Lung (tissue), 12 donors: ENCODE measurements around the gene DOCK3. TPM values are rescaled to one million over a fixed set of nuclear protein-coding genes. Genes with fewer than 3 reads are reported as not detected.
"Not testable (repeated sequence)": the region's sequence is repeated elsewhere in the genome, so short reads cannot be mapped to it uniquely, and the experiment has no call there.

ENCODE experiments used
- ATAC-seq: fragments of 200-7000 bp; cut with Tn5 transposase; one replicate; pipeline ENCODE4 v1.9.1; 2020; ENCODE audit warnings: moderate number of reproducible peaks; ENCODE audit not compliant: insufficient read depth, low FRiP score
- DNase-seq, 3 donors: peaks; one replicate each; pipeline ENCODE4 v3.0.0-alpha.2; 2013 to 2017
- H3K27ac ChIP-seq, 2 donors: one replicate each; pipeline ENCODE4 v1.5.1; 2013; ENCODE audit warnings: mild to moderate bottlenecking in 2 of 2, moderate library complexity in 2 of 2, control low read depth in 1 of 2, inconsistent platforms in 1 of 2, low read depth in 1 of 2, low read length in 1 of 2
- H3K27me3 ChIP-seq, 3 donors: one replicate each; pipeline ENCODE4 v1.5.1; 2013; ENCODE audit warnings: low read length in 2 of 3; ENCODE audit not compliant: control insufficient read depth in 3 of 3, insufficient read depth in 3 of 3
- H3K36me3 ChIP-seq, 4 donors: one replicate each; pipeline ENCODE4 v1.5.1; 2013; ENCODE audit warnings: low read length in 4 of 4, mild to moderate bottlenecking in 1 of 4, moderate library complexity in 1 of 4; ENCODE audit not compliant: control insufficient read depth in 4 of 4, insufficient read depth in 4 of 4
- H3K4me1 ChIP-seq, 5 donors: one replicate each; pipeline ENCODE4 v1.5.1; 2013; ENCODE audit warnings: low read length in 5 of 5, mild to moderate bottlenecking in 2 of 5, moderate library complexity in 1 of 5; ENCODE audit not compliant: control insufficient read depth in 5 of 5, insufficient read depth in 5 of 5
- H3K4me3 ChIP-seq: one replicate; pipeline ENCODE4 v1.5.1; 2013; ENCODE audit warnings: mild to moderate bottlenecking, control low read depth, moderate library complexity
- H3K9ac ChIP-seq, 2 donors: one replicate each; pipeline ENCODE4 v1.5.1; 2013; ENCODE audit warnings: low read length in 2 of 2, control low read depth in 1 of 2; ENCODE audit not compliant: insufficient read depth in 1 of 2
- H3K9me3 ChIP-seq, 4 donors: one replicate each; pipeline ENCODE4 v1.5.1; 2013; ENCODE audit warnings: low read length in 3 of 4, mild to moderate bottlenecking in 1 of 4, moderate library complexity in 1 of 4; ENCODE audit not compliant: control insufficient read depth in 4 of 4, insufficient read depth in 3 of 4
- WGBS, 2 donors: extraction: QIAGEN DNeasy Blood & Tissue Kit; methylation state at CpG; one replicate each; pipeline ENCODE4 v1.1.7; 2013; 5-methylcytosine and 5-hydroxymethylcytosine counted together
- polyA plus RNA-seq, 2 donors: library from polyadenylated mRNA; stranded (reverse); fragments of 200-250 nt; gene quantifications; one replicate each; pipeline ENCODE4 v1.2.1, GENCODE V29; 2013
- total RNA-seq, 2 donors: library from RNA; depleted of rRNA in 1 of 2; stranded (reverse); fragments of >200 nt in 1 of 2; gene quantifications; one replicate each; pipeline ENCODE4 v1.2.1, GENCODE V29; 2014 to 2021
- TF ChIP-seq, protein P1 (sequence below): IDR thresholded peaks from 2 replicates; pipeline ENCODE4 v1.5.1; 2012; ENCODE audit warnings: mild to moderate bottlenecking; ENCODE audit errors: control extremely low read depth, extremely low read depth
- donor health status: control.
- donor health status: control.
- donor health status: Bipolar disorder and iron deficiency.
- donor health status: healthy.
- donor health status: DM: yes; HTN: yes; CAD: no.

The DOCK3 gene
- total and polyA plus RNA-seq, 4 donors, result 0.06 to 1.4 (median 0.34) TPM

DNA sequence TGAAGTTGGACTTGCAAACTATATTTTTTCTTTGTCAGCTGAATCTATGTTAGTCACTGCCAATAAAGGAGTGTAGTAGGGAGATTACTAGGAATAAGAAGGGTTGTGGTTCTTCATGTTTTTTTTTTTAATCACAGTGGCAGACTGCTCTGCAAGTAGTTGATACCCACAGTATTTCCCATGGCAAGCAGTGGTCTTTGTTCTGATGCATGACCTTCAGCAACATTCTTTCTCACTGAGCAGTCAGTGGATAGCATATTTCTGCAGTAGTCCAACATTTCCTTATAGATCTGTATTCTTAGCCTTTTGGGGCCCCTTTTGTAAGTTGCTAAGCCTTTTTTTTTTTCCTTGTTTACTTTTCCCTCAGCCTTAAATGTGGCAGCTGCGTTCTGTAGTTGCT lies 151.1 kb downstream of the DOCK3 start:
- H3K36me3 ChIP-seq, result no peaks in the 10 kb centered on the region
- WGBS, 2 donors, result 56 to 90% methylated on average over 1 of the region's 1 CpG
- H3K9ac ChIP-seq, result no peak overlapping the region
- no peaks in the 10 kb centered on the region for H3K4me1 ChIP-seq
- DNase-seq (no peak), ATAC-seq (no peak)
- no peaks in the 10 kb centered on the region for H3K9me3 ChIP-seq
- H3K27ac ChIP-seq, result no peak overlapping the region
- TF ChIP-seq, protein P1, sequence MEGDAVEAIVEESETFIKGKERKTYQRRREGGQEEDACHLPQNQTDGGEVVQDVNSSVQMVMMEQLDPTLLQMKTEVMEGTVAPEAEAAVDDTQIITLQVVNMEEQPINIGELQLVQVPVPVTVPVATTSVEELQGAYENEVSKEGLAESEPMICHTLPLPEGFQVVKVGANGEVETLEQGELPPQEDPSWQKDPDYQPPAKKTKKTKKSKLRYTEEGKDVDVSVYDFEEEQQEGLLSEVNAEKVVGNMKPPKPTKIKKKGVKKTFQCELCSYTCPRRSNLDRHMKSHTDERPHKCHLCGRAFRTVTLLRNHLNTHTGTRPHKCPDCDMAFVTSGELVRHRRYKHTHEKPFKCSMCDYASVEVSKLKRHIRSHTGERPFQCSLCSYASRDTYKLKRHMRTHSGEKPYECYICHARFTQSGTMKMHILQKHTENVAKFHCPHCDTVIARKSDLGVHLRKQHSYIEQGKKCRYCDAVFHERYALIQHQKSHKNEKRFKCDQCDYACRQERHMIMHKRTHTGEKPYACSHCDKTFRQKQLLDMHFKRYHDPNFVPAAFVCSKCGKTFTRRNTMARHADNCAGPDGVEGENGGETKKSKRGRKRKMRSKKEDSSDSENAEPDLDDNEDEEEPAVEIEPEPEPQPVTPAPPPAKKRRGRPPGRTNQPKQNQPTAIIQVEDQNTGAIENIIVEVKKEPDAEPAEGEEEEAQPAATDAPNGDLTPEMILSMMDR, result no peak
- no peak overlapping the region for H3K4me3 ChIP-seq
- no peaks in the 10 kb centered on the region for H3K27me3 ChIP-seq

- DNase-seq (no peak), ATAC-seq (no peak)
- H3K27ac ChIP-seq, result no peak overlapping the region
- no peaks in the 10 kb centered on the region for H3K9me3 ChIP-seq
- 91 to 94% methylated on average over 3 of the region's 3 CpGs for WGBS, 2 donors
- H3K4me1 ChIP-seq, result no peaks in the 10 kb centered on the region
- H3K4me3 ChIP-seq, result no peak overlapping the region
- no peaks in the 10 kb centered on the region for H3K27me3 ChIP-seq
- no peaks in the 10 kb centered on the region for H3K36me3 ChIP-seq
- TF ChIP-seq, protein P1, result no peak
- no peak overlapping the region for H3K9ac ChIP-seq
Observed at GRCh38 chr3:50830451-50830850, 155.7 kb downstream of the DOCK3 start.

- not testable (repeated sequence) for H3K36me3 ChIP-seq, H3K9me3 ChIP-seq, ATAC-seq, H3K9ac ChIP-seq, H3K27ac ChIP-seq, H3K27me3 ChIP-seq, DNase-seq, H3K4me3 ChIP-seq, H3K4me1 ChIP-seq
- 93 to 98% methylated on average over 2 of the region's 2 CpGs for WGBS, 2 donors
Observed at GRCh38 chr3:50831009-50831408, 156.3 kb downstream of the DOCK3 start.

DNA sequence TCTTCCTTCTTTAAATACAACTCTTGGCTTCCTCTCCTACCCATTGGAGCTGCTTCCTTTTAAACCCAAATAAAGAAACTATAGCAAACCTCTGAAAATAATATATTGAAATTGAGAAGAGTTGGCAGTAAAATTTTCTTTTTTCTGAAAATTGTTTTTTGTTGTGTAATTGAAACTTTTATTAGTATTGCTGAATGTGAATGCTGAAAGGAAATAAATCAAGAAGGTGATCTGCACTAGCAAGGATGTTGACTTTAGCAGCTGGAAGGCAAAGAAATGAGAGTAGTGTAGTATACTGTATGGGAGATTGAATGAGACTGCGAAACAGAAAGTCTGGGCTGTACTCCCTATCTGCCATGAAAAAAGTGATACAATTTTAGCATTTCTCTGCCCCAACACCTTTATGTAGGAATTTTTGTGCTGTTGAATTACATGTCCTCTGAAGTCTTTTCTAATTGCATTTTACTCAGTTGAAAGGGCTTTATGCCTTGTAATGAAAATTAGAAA lies 166.3 kb downstream of the DOCK3 start:
- DNase-seq (no peak), ATAC-seq (no peak)
- H3K27ac ChIP-seq, result no peak overlapping the region
- H3K9ac ChIP-seq, result no peak overlapping the region
- TF ChIP-seq, protein P1, result no peak
- 38 to 93% methylated on average over 1 of the region's 1 CpG for WGBS, 2 donors
- no peak overlapping the region for H3K4me3 ChIP-seq
- peaks cover 0 to 3% (median 0%) of the 10 kb centered on the region in 4 donors for H3K9me3 ChIP-seq
- H3K27me3 ChIP-seq, result no peaks in the 10 kb centered on the region
- no peaks in the 10 kb centered on the region for H3K4me1 ChIP-seq
- H3K36me3 ChIP-seq, result no peaks in the 10 kb centered on the region
